GM12878 (cell line): Measurements from ENCODE around the gene MRPL38.

Experiments used
- BRCA1 ChIP-seq: IDR thresholded peaks from 2 replicates; pipeline ENCODE4 v1.6.1; 2011; ENCODE audit warnings: low read depth, low read length, improper control_type of control experiment
- GABPA ChIP-seq: IDR thresholded peaks from 2 replicates; pipeline ENCODE4 v1.6.1; 2014; ENCODE audit warnings: antibody characterized with exemption, low read depth, mild to moderate bottlenecking, inconsistent platforms
- POLR2A ChIP-seq: IDR thresholded peaks from 2 replicates; pipeline ENCODE4 v1.6.1; 2011; ENCODE audit warnings: low read depth, mild to moderate bottlenecking, low read length
- RAD21 ChIP-seq: IDR thresholded peaks from 2 replicates; pipeline ENCODE4 v1.6.1; 2011; ENCODE audit warnings: mild to moderate bottlenecking, low read depth, low read length, moderate library complexity; ENCODE audit not compliant: insufficient read depth
- RFX5 ChIP-seq: IDR thresholded peaks from 2 replicates; pipeline ENCODE4 v1.6.1; 2011; ENCODE audit warnings: low read depth, low read length, improper control_type of control experiment
- TF ChIP-seq, protein P1 (sequence below): IDR thresholded peaks from 2 replicates; pipeline ENCODE4 v1.6.1; 2011; ENCODE audit warnings: low read depth, low read length, improper control_type of control experiment, borderline replicate concordance

DNA sequence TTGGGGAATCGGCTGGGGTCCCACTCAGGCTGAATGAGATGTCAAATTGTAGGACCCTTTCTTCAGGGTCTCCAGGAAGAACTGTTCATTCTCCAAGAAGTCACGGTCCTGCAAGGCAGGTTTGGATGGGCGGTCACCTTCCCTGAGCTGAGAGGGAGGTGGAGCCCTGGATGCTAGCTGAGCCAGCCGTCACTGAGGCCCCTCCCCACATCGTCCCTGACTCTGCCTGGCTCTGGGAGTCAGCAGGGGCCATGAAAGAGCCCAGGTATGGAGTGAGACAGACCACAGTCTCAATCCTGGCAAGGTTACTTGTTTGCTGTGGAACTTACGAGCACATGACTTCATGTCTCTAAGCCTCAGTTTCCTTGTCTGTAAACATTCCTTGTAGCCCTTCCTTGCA, 6.0 kb upstream of the MRPL38 start:
- TF ChIP-seq, protein P1, sequence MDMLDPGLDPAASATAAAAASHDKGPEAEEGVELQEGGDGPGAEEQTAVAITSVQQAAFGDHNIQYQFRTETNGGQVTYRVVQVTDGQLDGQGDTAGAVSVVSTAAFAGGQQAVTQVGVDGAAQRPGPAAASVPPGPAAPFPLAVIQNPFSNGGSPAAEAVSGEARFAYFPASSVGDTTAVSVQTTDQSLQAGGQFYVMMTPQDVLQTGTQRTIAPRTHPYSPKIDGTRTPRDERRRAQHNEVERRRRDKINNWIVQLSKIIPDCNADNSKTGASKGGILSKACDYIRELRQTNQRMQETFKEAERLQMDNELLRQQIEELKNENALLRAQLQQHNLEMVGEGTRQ, result no peak
- TF ChIP-seq RAD21 (no peak), GABPA (no peak), RFX5 (no peak), BRCA1 (no peak), POLR2A (no peak)
